T follicular helper cell (primary cell): ENCODE data around the gene ROR2.

Experiments
- DNase-seq: peaks from one replicate; pipeline ENCODE4 v3.0.0-alpha.2; 2020; ENCODE audit warnings: low read depth

ROR2 gene

DNA sequence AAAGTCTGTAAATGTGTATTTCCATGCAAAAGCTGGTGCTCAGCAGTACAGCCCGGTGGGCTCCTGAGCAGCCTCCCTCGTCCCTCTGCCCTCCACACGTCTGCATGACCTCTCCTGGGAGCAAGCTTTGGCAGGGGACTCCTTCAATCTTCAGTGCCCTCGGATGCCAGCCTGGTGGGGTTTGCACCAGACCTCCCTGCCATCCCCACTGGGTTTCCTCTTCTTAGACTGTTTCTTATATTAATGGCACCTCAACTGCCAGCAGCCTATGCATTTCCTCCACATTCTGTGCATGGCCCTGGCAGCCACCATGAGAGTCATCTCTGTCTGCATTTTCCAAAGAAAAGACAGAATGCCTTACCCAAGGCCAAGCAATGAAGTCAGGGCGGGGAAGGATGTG lies 108.4 kb downstream of the ROR2 start:
- DNase-seq: no peak

DNA sequence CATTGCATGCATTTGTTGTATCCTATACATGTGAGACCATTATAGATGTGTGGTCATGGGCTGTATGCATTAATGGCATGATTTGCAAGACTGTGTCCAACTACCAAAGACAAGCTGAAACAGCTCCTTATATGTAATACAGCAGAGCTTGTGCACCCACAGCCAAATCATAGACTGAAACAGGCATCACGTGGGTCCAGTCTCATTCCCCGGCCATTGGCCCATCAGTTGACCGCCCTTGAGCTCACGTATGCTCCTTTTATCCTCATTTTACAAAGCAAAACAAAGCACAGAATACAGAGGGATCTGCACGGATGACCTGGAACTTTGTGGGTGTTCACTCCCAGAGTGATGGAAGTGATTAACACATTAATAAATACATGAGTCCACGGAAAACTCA lies 109.1 kb downstream of the ROR2 start:
- no peak for DNase-seq

DNA sequence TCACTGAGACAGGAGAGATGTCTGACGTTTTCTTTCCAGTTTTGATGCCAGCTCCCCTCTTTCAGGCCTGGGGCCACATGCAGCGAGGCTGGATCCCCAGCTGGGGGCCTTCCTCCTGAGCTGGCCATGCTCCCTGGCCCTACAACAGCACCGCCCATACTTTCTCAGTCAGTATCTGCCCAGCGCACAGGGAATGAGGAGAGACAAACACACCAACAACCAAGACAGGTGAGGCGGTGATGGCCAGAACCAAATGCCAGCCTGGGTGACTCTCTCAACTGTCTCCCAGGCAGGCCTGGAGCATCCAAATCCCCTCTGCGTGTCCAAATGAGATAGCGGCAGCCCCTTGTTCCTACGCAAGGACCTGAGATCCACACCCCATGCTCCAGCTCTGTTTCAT lies 109.6 kb downstream of the ROR2 start:
- no peak for DNase-seq

DNA sequence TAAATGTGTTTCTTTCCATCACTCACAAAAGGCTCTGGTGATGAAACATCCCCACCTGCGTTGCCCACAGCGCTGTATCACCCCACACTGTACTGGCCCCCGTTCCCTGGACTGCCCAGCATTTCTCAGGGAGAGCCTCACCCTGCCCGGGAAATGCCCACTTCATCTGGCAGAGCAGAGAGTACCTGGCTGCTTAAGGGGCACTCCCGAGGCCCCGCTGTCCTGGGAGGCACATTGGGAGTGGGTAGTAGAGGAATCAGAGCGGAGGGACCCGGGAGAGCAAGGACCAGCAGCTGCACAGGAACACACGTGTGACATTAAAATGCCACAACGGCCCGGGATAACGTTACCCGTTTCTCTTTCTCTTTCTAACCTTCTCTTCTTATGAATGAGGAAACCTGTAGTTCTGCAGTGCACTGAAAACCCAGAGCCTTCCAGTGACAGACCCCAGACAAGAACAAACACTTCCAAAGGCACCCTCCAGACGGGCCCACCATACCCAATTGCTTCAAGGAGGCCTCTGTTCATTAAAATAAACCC lies 110.0 kb downstream of the ROR2 start:
- DNase-seq: no peak

DNA sequence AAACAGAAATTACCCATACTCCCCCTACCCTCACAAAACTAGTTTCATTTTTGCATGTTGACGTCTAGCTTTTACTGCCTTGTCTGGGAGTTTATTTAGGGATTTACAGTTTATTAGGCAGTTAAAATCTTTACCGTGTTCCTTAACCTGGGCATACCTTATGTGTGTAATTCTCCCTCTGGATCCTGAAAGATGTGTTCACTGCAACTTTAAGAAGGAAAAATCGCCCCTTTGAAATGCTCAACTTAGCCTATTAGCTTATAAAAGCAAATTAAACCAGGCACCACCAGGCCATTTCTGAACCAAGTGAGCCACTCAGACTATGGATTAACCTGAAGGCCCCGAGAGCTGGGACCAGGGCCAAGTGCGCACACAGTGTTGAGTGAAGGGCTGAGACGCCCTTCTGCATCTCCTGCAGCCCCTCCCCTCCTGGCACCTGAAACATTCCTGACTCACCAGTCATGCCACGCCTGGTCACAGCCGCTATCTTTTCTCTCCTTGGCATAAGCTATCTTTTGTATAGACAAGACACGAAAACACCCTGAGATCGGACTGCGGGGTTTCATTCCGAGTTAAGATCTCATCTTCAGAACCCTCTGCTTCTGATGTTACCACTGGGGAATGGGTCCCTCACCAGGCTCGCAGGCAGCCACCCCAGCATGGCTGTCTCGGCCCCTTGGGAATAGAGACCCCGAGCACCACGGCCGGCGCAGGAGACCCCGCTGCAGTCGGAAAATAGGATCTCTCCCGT lies 111.9 kb downstream of the ROR2 start:
- DNase-seq: no peak

DNA sequence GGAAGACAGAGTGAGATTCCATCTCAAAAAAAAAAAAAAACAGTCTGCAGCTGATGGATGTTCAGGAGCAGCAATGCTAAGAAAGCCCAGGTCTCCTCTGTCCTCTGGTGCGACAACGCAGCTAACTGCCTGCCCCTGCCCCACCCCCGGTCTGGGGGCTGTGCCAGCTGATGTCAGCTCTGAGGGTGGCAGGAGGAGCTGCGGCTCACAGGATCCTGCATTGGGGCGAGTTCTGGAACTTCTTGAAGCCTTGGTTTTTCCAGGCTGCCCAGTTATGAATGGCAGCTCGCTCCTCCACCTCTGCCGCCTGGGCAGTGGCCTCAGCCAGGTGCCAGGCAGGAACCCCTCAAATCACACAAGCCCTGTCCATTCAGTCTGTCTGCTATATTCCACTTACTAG lies 113.5 kb downstream of the ROR2 start:
- DNase-seq: no peak

DNA sequence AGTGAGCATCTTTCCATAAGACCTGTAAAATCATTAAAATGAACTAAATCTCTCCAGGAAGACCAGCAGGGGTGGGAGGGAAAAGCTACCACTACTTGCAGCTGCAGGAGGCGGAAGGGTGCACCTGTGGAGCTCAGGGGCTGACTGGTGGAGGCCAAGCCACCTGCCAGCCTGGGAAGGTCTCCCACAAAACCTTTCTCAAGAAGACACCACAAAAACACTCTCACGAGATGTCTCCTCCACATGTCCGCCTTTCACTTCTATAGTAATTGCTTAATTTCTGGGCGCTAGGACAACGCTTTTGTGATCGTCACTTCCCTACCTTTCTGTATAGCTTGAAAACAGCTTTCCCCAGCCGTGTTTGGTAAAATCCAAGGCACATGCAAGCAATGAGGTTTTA lies 114.4 kb downstream of the ROR2 start:
- no peak for DNase-seq

DNA sequence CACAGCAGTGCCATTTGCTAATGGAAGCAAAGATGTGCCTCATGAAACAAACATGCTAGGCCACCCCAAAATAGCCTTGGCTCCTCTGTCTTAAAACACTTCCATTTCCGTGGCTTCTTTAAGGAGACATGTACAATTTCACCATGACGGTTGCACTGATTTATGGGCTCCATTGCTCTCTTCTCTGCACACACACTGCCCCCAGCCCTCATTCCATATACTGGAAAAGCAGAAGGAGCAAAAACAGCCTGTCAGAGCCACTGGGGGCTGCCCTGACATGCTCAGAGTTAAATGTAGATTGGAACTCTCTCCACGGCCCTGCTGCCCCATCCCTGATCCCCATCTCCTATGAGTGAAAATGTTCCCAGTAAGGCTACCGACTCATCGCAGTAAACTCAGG lies 114.8 kb downstream of the ROR2 start:
- DNase-seq: no peak

DNA sequence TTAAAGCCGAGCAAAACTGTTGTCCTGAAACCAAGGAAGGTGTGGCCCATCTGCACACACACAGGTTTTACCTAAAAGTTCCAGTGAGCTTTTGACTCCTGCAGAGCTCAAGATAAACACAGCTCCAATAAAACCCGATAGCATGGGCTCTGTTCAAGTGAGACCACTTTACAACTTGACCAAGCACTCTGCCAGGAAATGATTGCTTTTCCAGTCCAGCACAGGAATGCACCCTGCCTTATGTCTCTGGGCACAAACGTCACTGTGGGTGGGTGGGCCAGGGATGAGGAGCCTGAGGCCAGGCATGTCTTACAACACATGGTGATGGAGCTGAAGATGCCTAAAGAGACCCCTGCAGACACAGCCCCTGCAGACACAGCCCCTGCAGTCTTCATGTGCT lies 115.3 kb downstream of the ROR2 start:
- DNase-seq: no peak

DNA sequence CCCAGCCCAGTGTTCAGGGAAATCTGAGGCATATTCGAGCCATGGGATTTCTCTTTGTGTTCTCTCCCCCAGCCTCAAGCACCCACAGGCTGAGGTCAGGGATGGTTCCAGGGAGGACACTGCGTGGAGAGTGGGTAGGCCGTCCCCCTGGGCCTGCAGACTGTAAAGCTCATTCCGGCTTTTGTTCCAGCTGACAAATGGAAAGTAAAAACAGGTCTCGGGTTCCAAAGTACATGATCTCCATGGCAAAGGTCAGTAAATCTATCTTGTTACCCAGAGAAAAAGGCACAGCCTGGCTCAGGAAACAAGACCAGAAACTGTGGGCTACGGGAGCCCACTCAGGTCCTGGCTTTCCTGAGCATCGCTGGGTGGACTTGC lies 116.2 kb downstream of the ROR2 start:
- no peak for DNase-seq

DNA sequence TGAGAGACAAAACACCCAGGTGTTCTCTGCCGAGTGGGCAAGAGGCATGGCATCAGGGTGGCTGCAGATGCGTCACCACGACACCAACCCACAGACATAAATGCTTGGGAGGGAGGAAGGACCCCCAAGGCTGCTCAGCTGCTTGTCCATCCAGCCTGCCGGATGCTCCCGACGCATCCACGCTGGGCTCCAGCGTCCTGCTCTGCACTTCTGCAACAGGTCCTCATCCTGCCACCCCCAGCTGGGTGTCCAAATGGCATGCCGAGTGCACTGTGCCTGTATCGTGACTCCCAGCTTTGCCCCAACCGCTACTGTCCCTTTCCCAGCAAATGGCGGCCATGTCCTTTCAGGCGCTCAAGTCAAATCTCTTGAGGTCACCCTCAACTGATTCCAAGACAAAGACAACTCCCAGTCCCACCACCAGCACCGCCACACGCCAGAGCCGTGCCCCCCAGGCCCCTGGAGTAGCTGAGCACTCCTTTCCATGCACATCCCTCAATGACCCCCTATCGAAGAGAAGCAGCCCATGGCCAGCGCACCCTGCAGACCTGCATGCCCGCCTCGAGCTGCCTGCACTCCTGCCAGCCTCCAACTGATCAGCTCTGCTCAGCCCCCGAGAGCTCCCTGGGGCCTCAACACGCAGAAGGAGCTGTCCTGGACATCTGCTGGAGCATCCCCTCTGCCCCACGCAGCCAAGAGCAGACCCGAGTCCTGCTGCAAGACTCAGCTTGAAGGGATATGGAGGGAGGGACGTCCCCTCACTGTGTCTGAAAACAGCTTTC lies 116.7 kb downstream of the ROR2 start:
- DNase-seq: no peak

DNA sequence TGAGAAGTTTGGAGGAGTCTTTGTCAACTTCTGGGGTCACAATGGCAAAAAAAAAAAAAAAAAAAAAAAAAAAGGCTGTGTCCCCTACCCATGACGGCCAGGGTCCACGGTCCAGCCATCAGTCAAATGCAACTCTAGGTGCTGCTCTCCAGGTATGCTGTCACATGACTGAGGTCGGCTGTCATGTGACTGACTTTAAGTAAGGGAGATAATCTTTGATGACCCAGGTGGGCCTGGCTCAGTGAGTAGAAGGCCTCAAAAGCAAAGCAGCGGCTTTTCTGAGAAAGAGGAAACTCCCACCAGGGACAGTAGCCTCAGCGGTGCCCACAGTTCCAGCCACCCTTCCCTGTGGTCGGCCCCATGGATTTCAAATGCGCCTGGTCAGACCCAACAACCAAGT lies 117.7 kb downstream of the ROR2 start:
- no peak for DNase-seq

DNA sequence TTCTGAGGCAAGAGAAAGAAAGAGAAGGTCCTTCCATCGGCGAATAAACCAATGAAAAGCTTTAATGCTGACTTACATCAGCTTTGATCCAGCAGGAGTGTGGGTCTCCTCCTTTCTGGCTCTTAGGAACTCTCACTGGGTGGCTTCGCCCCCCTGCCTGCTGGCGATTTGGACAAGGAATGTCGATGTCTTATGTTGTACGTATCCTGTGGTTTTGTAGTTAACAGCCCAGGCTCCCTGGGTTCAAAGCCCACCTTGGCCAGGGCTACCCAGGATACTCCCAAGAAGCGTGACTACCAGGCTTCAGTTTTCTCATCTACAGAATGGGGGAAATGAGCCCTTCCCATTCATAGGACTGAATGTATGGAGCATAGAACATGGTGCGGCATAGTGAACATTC lies 124.2 kb downstream of the ROR2 start:
- DNase-seq: no peak

DNA sequence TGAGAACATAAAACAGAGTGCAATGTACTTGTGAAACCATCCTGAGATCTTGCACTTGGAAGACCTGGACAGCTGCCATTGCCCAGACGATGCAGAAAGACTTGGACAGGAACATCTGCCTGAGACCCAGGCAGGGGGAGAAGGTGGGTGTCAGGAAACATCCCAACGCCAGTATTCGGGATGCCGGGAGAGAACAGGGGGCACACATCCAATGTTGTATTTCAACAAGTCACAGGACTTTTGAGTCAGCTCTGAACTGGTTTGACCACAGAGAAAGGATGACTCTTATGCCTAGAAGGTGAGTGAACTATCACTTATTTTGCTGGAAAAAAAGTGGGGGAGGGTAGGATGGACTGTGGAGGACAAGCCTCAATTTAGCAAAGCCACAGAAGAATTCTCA lies 124.6 kb downstream of the ROR2 start:
- no peak for DNase-seq

DNA sequence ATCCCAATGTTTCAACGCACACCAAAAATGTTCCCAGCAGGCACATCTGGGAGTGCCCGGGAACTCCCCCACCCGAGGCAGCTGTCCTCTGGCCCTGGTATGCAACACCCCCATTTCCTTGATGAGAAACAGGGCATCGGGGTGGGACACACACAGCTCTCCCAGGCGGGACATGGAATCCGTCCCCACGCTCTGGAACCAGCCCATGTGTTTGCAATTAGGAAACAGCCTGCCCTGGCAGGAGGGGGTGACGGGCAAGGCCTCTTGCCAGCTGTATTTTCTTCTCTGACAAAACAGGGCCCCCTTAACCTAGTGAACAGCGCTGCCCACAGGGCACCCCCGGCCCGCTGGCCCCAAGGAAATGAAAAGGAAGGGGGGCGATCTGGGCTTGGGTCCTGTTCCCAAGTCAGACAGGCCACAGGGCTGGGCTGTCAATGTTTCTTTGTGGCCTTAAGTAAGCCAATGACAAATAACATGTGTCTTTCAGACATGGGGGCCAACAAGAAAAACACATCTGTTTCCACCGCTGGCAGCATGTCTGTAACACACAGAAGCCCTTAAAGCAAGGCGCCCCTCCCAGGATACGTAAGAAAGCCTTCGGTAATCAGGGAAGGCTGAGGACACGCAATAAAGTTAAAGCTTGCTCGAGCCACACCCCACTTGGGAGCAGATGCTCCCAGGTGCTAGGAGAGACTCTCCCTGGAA lies 125.3 kb downstream of the ROR2 start:
- DNase-seq: no peak

DNA sequence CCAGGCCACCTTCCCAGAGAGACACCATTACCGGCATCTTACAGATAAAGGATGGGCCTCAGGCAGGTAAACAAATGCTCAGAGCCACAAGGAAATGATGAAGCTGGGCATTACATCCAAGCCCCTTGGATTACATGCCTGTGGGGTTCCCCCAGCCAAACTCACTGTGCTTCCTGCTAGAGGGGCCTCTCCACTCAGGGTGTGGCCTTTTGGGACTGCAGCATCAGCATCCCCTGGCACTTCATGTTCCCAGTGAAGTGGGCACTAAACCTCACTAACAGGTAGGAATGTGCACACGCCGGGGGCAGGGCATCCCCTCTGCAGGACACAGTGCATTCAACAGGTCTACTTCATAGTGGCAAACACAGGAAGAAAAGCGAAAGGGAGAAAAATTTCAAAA lies 125.9 kb downstream of the ROR2 start:
- DNase-seq: no peak

DNA sequence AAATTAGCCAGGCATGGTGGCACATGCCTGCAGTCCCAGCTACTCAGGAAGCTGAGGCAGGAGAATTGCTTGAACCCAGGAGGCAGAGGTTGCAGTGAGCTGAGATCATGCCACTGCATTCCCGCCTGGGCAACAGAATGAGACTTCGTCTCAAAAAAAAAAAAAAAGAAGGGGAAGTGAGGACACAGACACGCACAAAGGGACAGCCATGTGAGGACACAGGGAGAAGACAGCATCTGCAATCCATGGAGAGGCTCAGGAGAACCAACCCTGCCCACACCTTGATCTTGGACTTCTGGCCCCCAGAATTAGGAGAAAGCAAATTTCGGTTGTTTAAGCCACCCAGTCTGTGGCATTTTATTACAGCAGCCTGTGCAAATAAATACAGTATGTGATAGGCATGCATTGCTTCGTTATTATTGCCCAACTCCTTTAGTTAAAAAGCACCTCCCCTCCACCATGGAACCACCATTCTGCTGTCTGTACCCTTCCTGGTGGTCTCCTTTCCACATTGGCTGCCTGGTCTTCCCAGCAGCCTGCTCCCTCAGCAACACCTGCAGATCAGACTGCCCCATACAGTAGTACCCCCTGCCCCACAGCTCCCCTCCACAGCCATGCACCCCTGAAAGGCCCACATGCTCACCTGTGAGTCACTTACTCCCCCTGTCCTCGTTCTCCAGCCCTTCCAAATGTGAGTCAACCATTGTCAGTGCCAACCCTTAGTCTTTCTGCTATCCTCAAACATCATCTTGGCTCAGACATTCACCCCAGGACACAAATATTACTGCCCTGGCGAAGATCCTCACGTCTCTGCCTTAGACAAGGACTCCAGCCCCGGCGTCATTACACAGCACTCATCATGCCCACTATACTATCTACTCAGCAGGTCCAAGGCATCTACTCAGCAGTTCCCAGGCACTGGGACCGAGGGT lies 128.8 kb downstream of the ROR2 start:
- DNase-seq: no peak

DNA sequence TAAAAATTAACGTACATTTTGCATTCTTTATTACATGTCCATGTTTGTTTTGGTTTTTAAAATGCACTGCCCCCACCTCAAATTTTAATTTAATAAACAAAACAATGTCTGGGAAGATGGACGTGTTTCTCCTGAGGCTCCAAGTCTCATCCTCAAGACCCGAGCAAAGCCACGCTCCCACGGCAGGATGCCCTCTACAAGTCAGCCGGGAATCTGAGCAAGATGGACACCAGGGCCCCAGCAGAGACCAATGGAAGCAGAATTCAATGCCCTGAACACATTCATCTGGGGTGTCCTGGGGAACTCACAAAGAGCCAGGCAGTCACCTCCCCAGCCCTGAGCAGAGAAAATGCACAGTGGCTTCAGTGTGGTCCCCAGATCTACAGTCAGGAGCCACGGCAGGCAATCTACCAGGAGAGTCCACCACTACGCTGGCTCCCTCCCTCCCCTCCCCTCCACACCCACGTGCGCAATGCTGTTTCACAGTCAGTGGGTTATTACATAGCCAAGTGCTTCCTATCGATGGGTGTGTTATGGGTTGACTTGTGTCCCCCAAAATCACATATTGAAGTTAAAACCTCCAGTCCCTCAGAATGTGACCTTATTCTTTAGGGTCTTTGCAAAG lies 129.8 kb downstream of the ROR2 start:
- DNase-seq: no peak

DNA sequence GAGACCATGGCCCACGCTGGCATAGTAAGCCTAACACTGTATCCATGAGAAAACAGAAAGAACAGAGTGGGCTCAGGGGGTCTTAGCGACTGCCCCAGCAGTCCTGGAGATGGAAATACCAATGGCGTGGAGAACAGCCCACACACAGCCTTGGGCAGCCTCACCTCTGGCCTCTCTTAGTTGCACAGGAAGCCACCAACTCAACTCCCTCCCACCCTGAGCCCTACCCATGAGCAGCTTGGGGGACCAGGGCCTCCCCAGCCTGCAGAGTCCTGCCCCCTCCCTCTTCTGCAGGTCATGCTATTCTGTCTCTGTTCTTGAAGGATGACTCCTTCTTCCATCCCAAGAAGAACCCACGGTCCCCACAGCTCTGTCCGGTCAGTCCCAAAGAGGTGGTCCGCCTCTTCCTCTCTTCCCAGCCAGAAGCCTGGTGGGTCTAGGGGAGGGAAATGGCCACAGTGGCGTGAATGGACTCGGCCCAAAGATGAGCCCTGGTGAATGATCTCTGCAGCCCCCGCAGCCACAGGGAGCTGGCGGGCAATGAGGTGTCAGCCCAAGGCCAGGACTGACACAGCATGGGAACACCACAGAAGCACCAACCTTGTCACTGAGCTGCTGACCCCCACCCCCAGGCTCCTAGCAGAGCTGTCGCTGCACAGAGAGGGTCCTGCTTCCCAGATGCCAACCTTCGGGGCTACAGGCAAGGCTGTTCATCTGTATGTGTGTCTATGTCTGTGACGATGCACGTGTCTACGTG lies 131.2 kb downstream of the ROR2 start:
- DNase-seq: no peak

DNA sequence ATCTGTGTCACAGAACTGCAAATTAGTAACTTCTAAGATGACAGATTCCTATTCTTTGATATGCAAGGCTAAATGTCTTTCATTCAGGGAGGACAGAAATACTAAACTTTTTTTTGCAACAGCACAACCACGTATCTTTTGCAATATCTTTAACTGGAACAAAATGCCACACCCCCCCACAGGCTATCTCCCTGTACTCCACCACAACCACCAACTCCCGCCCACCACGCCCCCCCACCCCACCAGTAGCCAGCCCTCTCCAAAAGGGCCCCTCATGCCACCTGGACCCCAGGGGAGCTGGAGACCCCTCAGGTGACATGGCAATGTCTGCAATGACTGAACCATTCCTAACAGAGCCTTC lies 131.8 kb downstream of the ROR2 start:
- no peak for DNase-seq
